NCI-H345 treated with DMSO at 0.1 percent for 48 hours (cell line): ENCODE measurements around the gene SEC14L6.

Experiments
- DNase-seq: peaks from one replicate; lab custom pipeline; 2025; ENCODE audit not compliant: unreplicated experiment; lab: John Stamatoyannopoulos, UW

The SEC14L6 gene

GRCh38 chr22:30500628-30501027 is 45.9 kb downstream of the SEC14L6 start:
- no peak for DNase-seq

GRCh38 chr22:30497466-30498150 is 48.9 kb downstream of the SEC14L6 start:
- DNase-seq, result no peak

GRCh38 chr22:30495041-30495784 is 51.3 kb downstream of the SEC14L6 start:
- no peak for DNase-seq

GRCh38 chr22:30492144-30492543 is 54.4 kb downstream of the SEC14L6 start:
- no peak for DNase-seq

GRCh38 chr22:30491381-30491780 is 55.2 kb downstream of the SEC14L6 start:
- DNase-seq, result no peak

- no peak for DNase-seq
These were observed 56.1 kb downstream of the SEC14L6 start for GRCh38 chr22:30490399-30490798.

GRCh38 chr22:30488121-30488520 is 58.4 kb downstream of the SEC14L6 start:
- no peak for DNase-seq

- DNase-seq, result no peak
These were observed 59.9 kb downstream of the SEC14L6 start for GRCh38 chr22:30486661-30487115.

GRCh38 chr22:30486118-30486517 is 60.4 kb downstream of the SEC14L6 start:
- DNase-seq, result no peak

- peak; percentile 0 for DNase-seq
These were observed 61.1 kb downstream of the SEC14L6 start for GRCh38 chr22:30485362-30485988.

- DNase-seq, result no peak
These were observed 63.4 kb downstream of the SEC14L6 start for GRCh38 chr22:30483169-30483568.

- no peak for DNase-seq
These were observed 64.8 kb downstream of the SEC14L6 start for GRCh38 chr22:30481711-30482110.

GRCh38 chr22:30479981-30480380 is 66.6 kb downstream of the SEC14L6 start:
- no peak for DNase-seq

GRCh38 chr22:30474683-30475424 is 71.7 kb downstream of the SEC14L6 start:
- peak; percentile 2 for DNase-seq

- DNase-seq, result no peak
These were observed 72.4 kb downstream of the SEC14L6 start for GRCh38 chr22:30474121-30474520.

GRCh38 chr22:30472994-30473720 is 73.4 kb downstream of the SEC14L6 start:
- DNase-seq, result no peak
